ENCODE measurements around the gene USP44.

USP44 gene

GRCh38 chr12:95548056-95548538, 3.2 kb downstream of the USP44 start:
- peak; percentile 79 for DNase-seq

- DNase-seq, result no peak
These were observed 3.7 kb downstream of the USP44 start for GRCh38 chr12:95547522-95548055.

GRCh38 chr12:95546491-95546813, 4.8 kb downstream of the USP44 start:
- no peak for DNase-seq

- no peak for DNase-seq
These were observed 5.4 kb downstream of the USP44 start for GRCh38 chr12:95545731-95546490.

- no peak for DNase-seq
These were observed 6.0 kb downstream of the USP44 start for GRCh38 chr12:95545303-95545702.

- DNase-seq, result no peak
These were observed 6.5 kb downstream of the USP44 start for GRCh38 chr12:95544756-95545155.

GRCh38 chr12:95543305-95543704, 8.0 kb downstream of the USP44 start:
- no peak for DNase-seq

GRCh38 chr12:95541436-95541835, 9.8 kb downstream of the USP44 start:
- DNase-seq, result no peak

GRCh38 chr12:95538656-95539055, 12.6 kb downstream of the USP44 start:
- no peak for DNase-seq

GRCh38 chr12:95538006-95538405, 13.3 kb downstream of the USP44 start:
- DNase-seq, result no peak

- DNase-seq, result no peak
These were observed 17.3 kb downstream of the USP44 start for GRCh38 chr12:95533985-95534384.

- no peak for DNase-seq
These were observed 18.4 kb downstream of the USP44 start for GRCh38 chr12:95532851-95533250.

GRCh38 chr12:95529693-95530225, 21.5 kb downstream of the USP44 start:
- no peak for DNase-seq

GRCh38 chr12:95528431-95528830, 22.8 kb downstream of the USP44 start:
- no peak for DNase-seq

GRCh38 chr12:95522692-95523091, 28.6 kb downstream of the USP44 start:
- DNase-seq, result no peak

- DNase-seq, result no peak
These were observed 30.5 kb downstream of the USP44 start for GRCh38 chr12:95520816-95521215.

- no peak for DNase-seq
These were observed 32.3 kb downstream of the USP44 start for GRCh38 chr12:95518944-95519343.

- DNase-seq, result no peak
These were observed 34.0 kb downstream of the USP44 start for GRCh38 chr12:95517246-95517645.

GRCh38 chr12:95516757-95517156, 34.5 kb downstream of the USP44 start:
- no peak for DNase-seq

- DNase-seq, result no peak
These were observed 36.1 kb downstream of the USP44 start for GRCh38 chr12:95515197-95515596.

- no peak for DNase-seq
These were observed 37.7 kb downstream of the USP44 start for GRCh38 chr12:95513599-95513998.

GRCh38 chr12:95511977-95512376, 39.3 kb downstream of the USP44 start:
- no peak for DNase-seq

GRCh38 chr12:95509300-95509699, 42.0 kb downstream of the USP44 start:
- no peak for DNase-seq

GRCh38 chr12:95506707-95507523, 44.4 kb downstream of the USP44 start:
- no peak for DNase-seq

Measured in activated CD8-positive, alpha-beta memory T cell treated with anti-CD3 and anti-CD28 coated beads for 24 hours (primary cell).